GM13977 (cell line): ENCODE measurements around the gene ARHGAP1.

Experiments used
- DNase-seq: peaks from one replicate; pipeline ENCODE4 v3.0.0; 2012; ENCODE audit warnings: low spot score
- CTCF ChIP-seq: IDR thresholded peaks from 2 replicates; pipeline ENCODE4 v1.5.1; 2012; ENCODE audit warnings: mild to moderate bottlenecking, control low read depth; ENCODE audit not compliant: insufficient read depth; ENCODE audit errors: extremely low read depth, missing control alignments
- in situ Hi-C: fragments of 300-500 bp; cut with MboI; formaldehyde crosslinking; loops from one replicate; pipeline ENCODE4 v1.12.0; 2022; ENCODE audit warnings: low sequenced_read_pairs, low pct_unique_long_range_greater_than_20kb, mixed read lengths, inconsistent platforms; ENCODE audit not compliant: unreplicated experiment

The ARHGAP1 gene

GRCh38 chr11:46700241-46701077, at the start of gene ARHGAP1, which contains the start of gene ZNF408:
Gene ARHGAP1, minus strand, starts transcription at chr11:46700619. Its CDS starts 4,512 bp downstream, at chr11:46696107.
Gene ZNF408, plus strand, starts transcription at chr11:46701031. Its CDS starts 17 bp downstream, at chr11:46701048.
- TF ChIP-seq CTCF = no peak
- in situ Hi-C loops = no loop called here
- DNase-seq = peak; percentile 94

- no peak for TF ChIP-seq CTCF
- DNase-seq = no peak
- in situ Hi-C loops = no loop called here
Observed at GRCh38 chr11:46747150-46747549, 46.7 kb upstream of the ARHGAP1 start.

- DNase-seq = no peak
- no peak for TF ChIP-seq CTCF
- in situ Hi-C loops = no loop called here
Observed at GRCh38 chr11:46745995-46746394, 45.6 kb upstream of the ARHGAP1 start.

- in situ Hi-C loops = no loop called here
- DNase-seq = no peak
- TF ChIP-seq CTCF = no peak
Observed at GRCh38 chr11:46745328-46745727, 44.9 kb upstream of the ARHGAP1 start.

- in situ Hi-C loops = no loop called here
- DNase-seq = no peak
- no peak for TF ChIP-seq CTCF
Observed at GRCh38 chr11:46743693-46744339, 43.4 kb upstream of the ARHGAP1 start.

- no peak for TF ChIP-seq CTCF
- in situ Hi-C loops = no loop called here
- DNase-seq = no peak
Observed at GRCh38 chr11:46743043-46743442, 42.6 kb upstream of the ARHGAP1 start.
